H1 (cell line): ENCODE measurements around the gene NTRK2. TPM values are rescaled to one million over a fixed set of nuclear protein-coding genes. Genes with fewer than 3 reads are reported as not detected.

Source experiments
- CHD7 ChIP-seq: fragments of 300-600 bp; sonication (generic); IDR thresholded peaks from 2 replicates; pipeline ENCODE4 v1.7.1; 2012; ENCODE audit warnings: low read length, moderate library complexity, mild to moderate bottlenecking, inconsistent platforms; ENCODE audit not compliant: insufficient replicate concordance
- CREB1 ChIP-seq: IDR thresholded peaks from 2 replicates; pipeline ENCODE4 v1.6.1; 2012; ENCODE audit warnings: inconsistent platforms
- GABPA ChIP-seq: IDR thresholded peaks from 2 replicates; pipeline ENCODE4 v1.6.1; 2011; ENCODE audit warnings: mild to moderate bottlenecking, low read length, moderate library complexity, borderline replicate concordance; ENCODE audit not compliant: insufficient read depth
- HDAC6 ChIP-seq: IDR thresholded peaks from one replicate; pipeline ENCODE4 v1.7.1; 2012; ENCODE audit warnings: low read depth, mild to moderate bottlenecking, inconsistent platforms, low read length, moderate library complexity
- JUN ChIP-seq: IDR thresholded peaks from 2 replicates; pipeline ENCODE4 v1.6.1; 2011; ENCODE audit warnings: low read depth, mild to moderate bottlenecking, improper control_type of control experiment, low read length
- KDM4A ChIP-seq: IDR thresholded peaks from one replicate; pipeline ENCODE4 v1.7.1; 2012; ENCODE audit warnings: low read depth, mild to moderate bottlenecking, moderate library complexity, low read length, inconsistent platforms; ENCODE audit not compliant: severe bottlenecking
- MAFK ChIP-seq: IDR thresholded peaks from 2 replicates; pipeline ENCODE4 v1.6.1; 2012; ENCODE audit warnings: low read depth, mild to moderate bottlenecking, improper control_type of control experiment, low read length
- NANOG ChIP-seq: IDR thresholded peaks from 2 replicates; pipeline ENCODE4 v1.6.1; 2011; ENCODE audit warnings: low read length, low read depth, mild to moderate bottlenecking, inconsistent platforms; ENCODE audit not compliant: insufficient read depth, poor library complexity, severe bottlenecking
- POLR2A ChIP-seq, 2 experiments: IDR thresholded peaks; 1 replicate in 1 of 2; 2 replicates in 1 of 2; pipeline ENCODE4 v1.6.1; 2011; ENCODE audit warnings: low read depth in 2 of 2, low read length in 2 of 2, mild to moderate bottlenecking in 2 of 2; ENCODE audit errors: control extremely low read depth in 1 of 2
- RBBP5 ChIP-seq: IDR thresholded peaks from 2 replicates; pipeline ENCODE4 v1.7.1; 2012; ENCODE audit warnings: low read depth, mild to moderate bottlenecking, inconsistent platforms, low read length, moderate library complexity, borderline replicate concordance
- SIN3A ChIP-seq, 2 experiments: IDR thresholded peaks in 1 of 2; conservative IDR thresholded peaks in 1 of 2; 2 replicates each; pipeline ENCODE4 v1.6.1; 2011 to 2012; ENCODE audit warnings: low read length in 2 of 2, improper control_type of control experiment in 1 of 2, low read depth in 1 of 2, mild to moderate bottlenecking in 1 of 2
- SP4 ChIP-seq: IDR thresholded peaks from 2 replicates; pipeline ENCODE4 v1.6.1; 2012; ENCODE audit warnings: low read length, inconsistent platforms
- ZNF274 ChIP-seq: IDR thresholded peaks from 2 replicates; pipeline ENCODE4 v1.7.0; 2012; ENCODE audit warnings: low read length, borderline replicate concordance; ENCODE audit errors: extremely low read depth
- polyA plus RNA-seq, 7 experiments: library from polyadenylated mRNA; depleted of rRNA in 3 of 7; stranded (reverse) in 5 of 7; unstranded in 2 of 7; fragments of >200 nt in 5 of 7; fragments of 200-250 nt in 2 of 7; gene quantifications; 1 replicate in 5 of 7; 2 replicates in 1 of 7; 4 replicates in 1 of 7; pipeline versions ENCODE4 v1.2.1 to v1.2.3, GENCODE V29; 2011 to 2013; ENCODE audit warnings: missing spikeins in 2 of 7, mixed read lengths in 2 of 7
- total RNA-seq: library from RNA; stranded (reverse); fragmentation: NEBNext Ultra II Directional; extraction: Animal tissue kit (Norgen Biotek cat#: 25700); gene quantifications from 2 replicates; pipeline ENCODE4 v1.2.1, GENCODE V29; 2021

The NTRK2 gene
- total and polyA plus RNA-seq, 2 of the 8 experiments (the other 6 are each of a cell fraction or from before 2014, with no cell fraction given): 0.03 to 0.04 TPM

DNA sequence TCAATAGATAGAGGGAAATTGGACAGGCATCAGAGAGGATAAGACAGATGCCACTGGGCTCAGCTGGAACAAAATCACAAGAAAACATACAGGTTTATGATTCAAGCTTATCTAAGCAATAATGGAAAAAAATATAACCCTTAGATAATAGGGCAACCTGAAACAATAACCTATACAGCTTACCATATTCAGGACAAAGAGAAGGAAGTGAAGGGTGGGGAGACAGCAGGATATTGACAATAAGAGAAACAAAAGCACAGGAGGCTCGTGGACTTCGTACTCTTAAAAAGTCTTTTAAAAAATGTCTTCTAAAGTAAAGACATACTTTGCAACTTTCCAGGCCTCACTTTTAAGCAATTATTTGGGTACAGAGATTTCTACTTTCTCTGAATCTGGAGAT lies 225.3 kb downstream of the NTRK2 start (continued):
- TF ChIP-seq CHD7 (no peak), POLR2A (IDR thresholded peaks at IDR 0.05; ENCODE audit: control extremely low read depth in 1 of 2, low read depth in 2 of 2, low read length in 2 of 2) (no peak), GABPA (no peak), KDM4A (no peak), MAFK (no peak), RBBP5 (no peak), CREB1 (no peak), NANOG (no peak), HDAC6 (no peak), ZNF274 (no peak), SP4 (no peak), SIN3A (conservative IDR thresholded peaks at IDR 0.05 in 1 of 2, IDR thresholded peaks at IDR 0.05 in 1 of 2; ENCODE audit: low read depth in 1 of 2, low read length in 2 of 2) (no peak), JUN (no peak)
